OCI-LY3 (cell line): Measurements from ENCODE around the gene KIF5C.

Experiments
- H2AFZ ChIP-seq: fragments of 200-600, 300-600 bp; shearing (Covaris generic); 2 replicates; pipeline ENCODE4 v1.6.0; 2014; ENCODE audit warnings: antibody characterized with exemption, low read depth, low read length
- H3K27ac ChIP-seq: fragments of 200-600, 300-600 bp; sonication (generic); 2 replicates; pipeline ENCODE4 v1.5.1; 2014; ENCODE audit warnings: mild to moderate bottlenecking, low read length, moderate library complexity, mixed read lengths
- H3K27me3 ChIP-seq: fragments of 200-600, 300-600 bp; sonication (generic); 2 replicates; pipeline ENCODE4 v1.6.1; 2014; ENCODE audit warnings: low read depth, low read length, mixed read lengths
- H3K36me3 ChIP-seq: fragments of 200-600, 300-600 bp; sonication (generic); replicated peaks from 2 replicates; pipeline ENCODE3; 2014; ENCODE audit warnings: low read depth, low read length, mixed read lengths
- H3K4me1 ChIP-seq: fragments of 300-600, 200-600 bp; sonication (generic); 2 replicates; pipeline ENCODE4 v1.6.1; 2014; ENCODE audit warnings: low read length, mixed read lengths
- H3K4me2 ChIP-seq: fragments of 200-600, 300-600 bp; sonication (generic); 2 replicates; pipeline ENCODE4 v1.6.1; 2014; ENCODE audit warnings: low read length, mixed read lengths
- H3K4me3 ChIP-seq: fragments of 300-600, 200-600 bp; sonication (generic); 2 replicates; pipeline ENCODE4 v1.5.1; 2014; ENCODE audit warnings: antibody characterized with exemption, mild to moderate bottlenecking, low read length, moderate library complexity
- H3K79me2 ChIP-seq: fragments of 300-600, 200-600 bp; shearing (Covaris generic); 2 replicates; pipeline ENCODE4 v1.6.1; 2014; ENCODE audit warnings: mild to moderate bottlenecking, low read length, mixed read lengths
- H3K9ac ChIP-seq: fragments of 300-600, 200-600 bp; shearing (Covaris generic); 2 replicates; pipeline ENCODE4 v1.6.0; 2014; ENCODE audit warnings: mild to moderate bottlenecking, low read length, moderate library complexity
- H3K9me3 ChIP-seq: fragments of 200-600, 300-600 bp; shearing (Covaris generic); 2 replicates; pipeline ENCODE4 v1.6.1; 2014; ENCODE audit warnings: low read length, mixed read lengths; ENCODE audit not compliant: insufficient read depth
- H4K20me1 ChIP-seq: fragments of 200-600, 300-600 bp; sonication (generic); 2 replicates; pipeline ENCODE4 v1.6.1; 2016; ENCODE audit warnings: low read length, mixed read lengths; ENCODE audit not compliant: insufficient read depth
- EZH2phosphoT487 ChIP-seq: fragments of 200-600 bp; shearing (Covaris generic); IDR thresholded peaks from 2 replicates; pipeline ENCODE4 v1.6.1; 2018; ENCODE audit warnings: antibody characterized with exemption, mixed run types, low read depth
- TF ChIP-seq, protein P1 (sequence below): fragments of 200-600, 300-600 bp; sonication (generic); IDR thresholded peaks from 2 replicates; pipeline ENCODE4 v1.5.1; 2014; ENCODE audit warnings: antibody characterized with exemption, low read length, low read depth

Gene KIF5C

DNA sequence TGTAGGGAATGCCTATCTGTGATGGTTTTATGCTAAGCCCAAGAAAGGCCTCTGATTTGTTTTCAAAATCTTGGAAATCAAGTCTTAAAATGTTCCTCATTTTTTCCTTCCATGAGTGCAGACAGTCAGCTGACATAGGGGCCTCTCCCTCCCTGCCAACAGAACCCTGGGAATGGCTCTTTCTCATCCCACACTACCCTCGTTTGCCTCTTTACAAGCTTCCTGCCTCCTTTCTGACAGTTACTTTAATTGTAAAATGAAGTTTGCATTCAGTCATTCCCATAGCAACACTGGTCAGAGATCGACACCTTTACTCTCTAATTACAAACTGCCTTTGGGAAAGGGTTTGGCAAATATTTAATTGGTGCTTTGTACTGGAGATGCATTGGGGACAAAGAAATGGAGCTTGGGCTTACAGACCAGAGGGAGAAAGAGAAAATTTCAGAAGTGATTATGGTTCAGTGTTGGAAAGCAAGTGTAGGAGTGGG, 25.4 kb downstream of the KIF5C start:
- Histone ChIP-seq H3K9ac (no peak overlapping the region), H3K4me1 (no peaks in the 10 kb centered on the region), H3K4me3 (no peak overlapping the region), H3K27ac (no peak overlapping the region), H3K36me3 (no peaks in the 10 kb centered on the region), H3K79me2 (no peaks in the 10 kb centered on the region), H2AFZ (no peak overlapping the region), H4K20me1 (no peaks in the 10 kb centered on the region), H3K27me3 (no peaks in the 10 kb centered on the region), H3K9me3 (no peaks in the 10 kb centered on the region), H3K4me2 (no peak overlapping the region)
- no peak for TF ChIP-seq EZH2phosphoT487
- TF ChIP-seq, protein P1, sequence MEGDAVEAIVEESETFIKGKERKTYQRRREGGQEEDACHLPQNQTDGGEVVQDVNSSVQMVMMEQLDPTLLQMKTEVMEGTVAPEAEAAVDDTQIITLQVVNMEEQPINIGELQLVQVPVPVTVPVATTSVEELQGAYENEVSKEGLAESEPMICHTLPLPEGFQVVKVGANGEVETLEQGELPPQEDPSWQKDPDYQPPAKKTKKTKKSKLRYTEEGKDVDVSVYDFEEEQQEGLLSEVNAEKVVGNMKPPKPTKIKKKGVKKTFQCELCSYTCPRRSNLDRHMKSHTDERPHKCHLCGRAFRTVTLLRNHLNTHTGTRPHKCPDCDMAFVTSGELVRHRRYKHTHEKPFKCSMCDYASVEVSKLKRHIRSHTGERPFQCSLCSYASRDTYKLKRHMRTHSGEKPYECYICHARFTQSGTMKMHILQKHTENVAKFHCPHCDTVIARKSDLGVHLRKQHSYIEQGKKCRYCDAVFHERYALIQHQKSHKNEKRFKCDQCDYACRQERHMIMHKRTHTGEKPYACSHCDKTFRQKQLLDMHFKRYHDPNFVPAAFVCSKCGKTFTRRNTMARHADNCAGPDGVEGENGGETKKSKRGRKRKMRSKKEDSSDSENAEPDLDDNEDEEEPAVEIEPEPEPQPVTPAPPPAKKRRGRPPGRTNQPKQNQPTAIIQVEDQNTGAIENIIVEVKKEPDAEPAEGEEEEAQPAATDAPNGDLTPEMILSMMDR = no peak

DNA sequence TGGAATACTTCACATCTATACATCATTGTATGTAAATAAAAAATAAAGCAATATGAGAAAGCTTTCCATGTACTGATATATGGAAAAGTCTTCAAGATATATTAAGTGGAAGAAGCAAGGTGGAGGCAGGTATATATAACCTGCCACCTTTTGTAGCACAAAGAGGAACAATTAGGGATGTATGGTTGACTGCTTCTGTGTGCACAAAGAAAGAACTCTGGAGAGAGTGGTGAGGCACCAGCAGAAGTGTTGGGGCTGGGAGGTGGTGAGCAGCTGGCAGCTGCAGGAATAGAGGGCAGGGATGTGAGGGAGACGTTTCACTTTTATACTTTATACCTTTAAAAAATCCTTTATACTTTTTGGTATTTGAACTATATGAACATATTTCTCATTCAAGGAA, 26.1 kb downstream of the KIF5C start:
- H3K27me3 ChIP-seq = no peaks in the 10 kb centered on the region
- no peaks in the 10 kb centered on the region for H3K79me2 ChIP-seq
- no peak overlapping the region for H3K9ac ChIP-seq
- no peaks in the 10 kb centered on the region for H3K36me3 ChIP-seq
- no peak overlapping the region for H3K27ac ChIP-seq
- no peak overlapping the region for H3K4me2 ChIP-seq
- H4K20me1 ChIP-seq = no peaks in the 10 kb centered on the region
- H3K4me1 ChIP-seq = no peaks in the 10 kb centered on the region
- TF ChIP-seq EZH2phosphoT487 = no peak
- TF ChIP-seq, protein P1 = no peak
- no peak overlapping the region for H3K4me3 ChIP-seq
- no peaks in the 10 kb centered on the region for H3K9me3 ChIP-seq
- H2AFZ ChIP-seq = no peak overlapping the region

DNA sequence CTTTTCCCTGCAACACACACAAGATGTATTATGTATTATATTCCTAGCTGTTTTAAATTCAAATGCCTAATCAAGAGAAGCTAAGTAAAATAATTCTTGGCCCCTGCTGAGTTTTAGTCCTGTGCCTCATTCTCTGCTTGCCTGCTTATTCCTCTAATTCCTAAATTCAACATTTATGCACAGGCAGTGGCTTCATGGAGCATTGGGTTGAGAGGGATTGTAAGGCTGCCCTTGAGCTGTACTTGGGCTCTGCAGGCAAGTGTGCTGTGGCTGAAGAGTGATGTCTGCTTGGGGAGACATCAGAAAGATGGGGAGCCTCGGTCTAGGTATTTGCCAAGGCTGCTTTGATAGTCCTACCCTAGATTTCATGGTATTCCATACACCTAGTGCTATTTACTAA, 27.8 kb downstream of the KIF5C start:
- H3K4me1 ChIP-seq = no peaks in the 10 kb centered on the region
- no peak overlapping the region for H3K4me2 ChIP-seq
- H3K27me3 ChIP-seq = no peaks in the 10 kb centered on the region
- H3K4me3 ChIP-seq = no peak overlapping the region
- no peak overlapping the region for H2AFZ ChIP-seq
- no peaks in the 10 kb centered on the region for H3K9me3 ChIP-seq
- no peaks in the 10 kb centered on the region for H3K79me2 ChIP-seq
- TF ChIP-seq EZH2phosphoT487 = no peak
- TF ChIP-seq, protein P1 = no peak
- no peak overlapping the region for H3K27ac ChIP-seq
- no peak overlapping the region for H3K9ac ChIP-seq
- H3K36me3 ChIP-seq = no peaks in the 10 kb centered on the region
- no peaks in the 10 kb centered on the region for H4K20me1 ChIP-seq

DNA sequence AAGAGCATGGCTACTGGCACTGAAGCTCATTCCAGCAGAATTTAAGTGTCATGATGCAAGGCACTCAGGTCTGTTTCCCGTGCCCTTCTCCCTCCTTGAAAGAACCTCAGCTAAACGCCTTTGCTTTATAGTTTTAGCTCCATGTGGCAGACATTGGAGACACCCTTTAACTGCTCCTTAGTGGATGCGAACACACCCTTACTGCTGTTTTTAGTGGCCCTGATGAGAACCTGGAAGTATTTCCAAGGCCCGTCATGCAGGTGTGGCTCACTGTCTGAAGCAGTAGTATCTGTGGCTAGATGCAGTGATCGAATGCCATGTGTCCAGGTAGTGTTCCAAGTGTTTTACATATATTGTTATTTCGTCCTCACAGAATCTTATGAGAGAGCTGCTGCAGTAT, 28.3 kb downstream of the KIF5C start:
- H2AFZ ChIP-seq = no peak overlapping the region
- H3K9me3 ChIP-seq = no peaks in the 10 kb centered on the region
- H3K27me3 ChIP-seq = no peaks in the 10 kb centered on the region
- H3K9ac ChIP-seq = no peak overlapping the region
- no peaks in the 10 kb centered on the region for H3K36me3 ChIP-seq
- TF ChIP-seq EZH2phosphoT487 = no peak
- TF ChIP-seq, protein P1 = no peak
- no peaks in the 10 kb centered on the region for H4K20me1 ChIP-seq
- no peaks in the 10 kb centered on the region for H3K4me1 ChIP-seq
- no peak overlapping the region for H3K4me3 ChIP-seq
- H3K79me2 ChIP-seq = no peaks in the 10 kb centered on the region
- no peak overlapping the region for H3K4me2 ChIP-seq
- H3K27ac ChIP-seq = no peak overlapping the region
